Adrenal gland (tissue), 12 donors: ENCODE results near the gene ARHGAP12. TPM values are rescaled to one million over a fixed set of nuclear protein-coding genes. Genes with fewer than 3 reads are reported as not detected.
A peak's percentile ranks its signal among the peaks of the same experiment; 100 is the strongest.

ENCODE experiments used
- DNase-seq, 7 donors: peaks; one replicate each; pipeline ENCODE4 v3.0.0-alpha.2; 2019 to 2020
- H3K27ac ChIP-seq, 5 donors: fragments of 200-600 bp; sonication (generic) in 4 of 5; 1 replicate in 3 of 5; 2 replicates in 2 of 5; pipeline versions ENCODE4 v1.5.1 to v1.8.0; 2016 to 2020; ENCODE audit warnings: mild to moderate bottlenecking in 1 of 5
- H3K27me3 ChIP-seq: fragments of 200-600 bp; 2 replicates; pipeline ENCODE4 v1.8.0; 2021
- H3K36me3 ChIP-seq, 2 donors: fragments of 200-600 bp; replicated peaks in 1 of 2; 1 replicate in 1 of 2; 2 replicates in 1 of 2; pipeline versions ENCODE4 v1.5.1 to v1.8.0; 2018 to 2022
- H3K4me1 ChIP-seq, 2 donors: fragments of 200-600 bp; replicated peaks in 1 of 2; 1 replicate in 1 of 2; 2 replicates in 1 of 2; pipeline versions ENCODE4 v1.5.1 to v1.8.0; 2018 to 2021
- H3K4me3 ChIP-seq, 4 donors: fragments of 200-600 bp; sonication (generic) in 3 of 4; one replicate each; pipeline ENCODE4 v1.5.1; 2016 to 2018
- H3K9me3 ChIP-seq, 3 donors: fragments of 200-600 bp; sonication (generic) in 1 of 3; replicated peaks in 1 of 3; 1 replicate in 2 of 3; 2 replicates in 1 of 3; pipeline versions ENCODE4 v1.5.1 to v1.8.0; 2016 to 2021
- CTCF ChIP-seq, 6 experiments: fragments of 450-650 bp in 4 of 6; fragments of 200-600 bp in 2 of 6; sonication (generic) in 1 of 6; IDR thresholded peaks; 1 replicate in 5 of 6; 2 replicates in 1 of 6; pipeline versions ENCODE4 v1.5.1 to v1.8.0; 2016 to 2021; ENCODE audit warnings: antibody characterized with exemption in 6 of 6, mild to moderate bottlenecking in 2 of 6, moderate library complexity in 1 of 6
- POLR2A ChIP-seq, 2 donors: fragments of 450-650 bp; IDR thresholded peaks; one replicate each; pipeline ENCODE4 v1.6.1; 2017; ENCODE audit warnings: antibody characterized with exemption in 2 of 2, mild to moderate bottlenecking in 2 of 2, moderate library complexity in 1 of 2
- WGBS, 4 donors: extraction: QIAGEN DNeasy Blood & Tissue Kit in 2 of 4; methylation state at CpG; one replicate each; pipeline versions ENCODE4 v1.1.5 to v1.1.7; 2013 to 2017; 5-methylcytosine and 5-hydroxymethylcytosine counted together
- intact Hi-C, 2 donors: fragments of 100-400 bp; cut with DNase I; formaldehyde crosslinking; loops; one replicate each; pipeline versions ENCODE4 v1.14.1 to v1.15.0; 2022 to 2023
- polyA plus RNA-seq, 3 donors: library from polyadenylated mRNA; stranded (reverse); fragments of 200-250 nt in 2 of 3; fragments of 350-450 nt in 1 of 3; fragmentation: Illumina TruSeq in 1 of 3; extraction: RNeasy Lipid Tissue Mini Kit (QIAGEN cat#74804) in 1 of 3; gene quantifications; one replicate each; pipeline ENCODE4 v1.2.3, GENCODE V29; 2013 to 2014
- total RNA-seq, 9 donors: library from RNA; depleted of rRNA in 4 of 9; stranded (reverse); fragments of >200 nt in 4 of 9; fragments of 120-200 nt in 1 of 9; fragmentation: NEBNext Ultra II Directional in 1 of 9; extraction: Animal tissue kit (Norgen Biotek cat#: 25700) in 1 of 9; gene quantifications; one replicate each; pipeline versions ENCODE4 v1.1.0 to v1.2.4, GENCODE V29; 2013 to 2023
- donor health status: healthy with polysubstance abuse.
- donor health status: Bipolar disorder and iron deficiency.
- donor health status: DM: yes; HTN: yes; CAD: no.
- donor health status: DM: no; HTN: no; CAD: no.
- donor health status: DM: no; HTN: no; CAD: no.
- donor health status: DM: yes; HTN: yes; CAD: no.

The ARHGAP12 gene
- total and polyA plus RNA-seq, 12 donors, result 26.7 to 88.6 (median 38.1) TPM

DNA sequence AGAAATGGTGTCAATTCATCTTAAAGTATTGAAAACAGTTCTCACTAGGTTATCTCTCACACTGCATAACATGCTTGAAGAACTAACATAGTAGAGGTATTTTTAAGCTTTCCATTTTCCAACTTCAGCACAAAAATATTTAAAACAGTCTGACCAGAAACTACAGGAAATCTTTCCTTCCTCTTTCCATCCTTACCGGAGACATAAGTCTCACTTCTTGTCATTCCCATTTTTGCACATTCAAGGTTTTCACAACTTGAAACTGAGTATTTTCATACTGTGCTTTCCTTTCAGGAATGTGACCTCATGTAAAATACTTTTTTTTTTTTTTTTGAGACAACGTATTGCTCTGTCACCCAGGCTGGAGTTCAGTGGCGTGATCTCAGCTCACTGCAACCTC lies 45.2 kb downstream of the ARHGAP12 start:
- no peaks in the 10 kb centered on the region for H3K9me3 ChIP-seq
- no peaks in the 10 kb centered on the region for H3K36me3 ChIP-seq
- TF ChIP-seq CTCF (IDR thresholded peaks at IDR 0.05) (no peak), POLR2A (IDR thresholded peaks at IDR 0.05) (no peak)
- H3K4me3 ChIP-seq, result no peak overlapping the region
- peaks cover 0 to under 1% of the 10 kb centered on the region in 2 donors for H3K4me1 ChIP-seq
- DNase-seq, result no peak
- 36 to 58% (median 47%) methylated on average over 3 of the region's 3 CpGs for WGBS, 4 donors
- H3K27ac ChIP-seq, result no peak overlapping the region
- no peaks in the 10 kb centered on the region for H3K27me3 ChIP-seq
- intact Hi-C loops, result no loop called here

DNA sequence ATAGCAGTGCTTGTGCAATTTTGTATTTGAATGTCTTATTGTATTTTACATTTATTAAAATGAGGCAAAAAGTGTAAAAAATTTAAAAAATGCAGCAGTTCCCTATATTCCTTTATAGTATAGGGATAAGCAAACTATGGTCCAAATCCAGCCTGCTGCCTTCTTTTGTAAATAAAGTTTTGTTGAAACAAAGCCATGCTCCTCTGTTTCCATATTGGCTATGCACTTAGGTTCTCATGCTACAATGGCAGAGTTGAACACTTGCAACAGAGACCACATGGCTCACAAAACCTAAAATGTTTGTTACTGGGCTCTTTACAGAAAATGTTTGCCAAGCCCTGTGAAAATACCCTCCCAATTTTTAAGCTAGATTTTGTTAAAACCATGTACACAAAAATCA lies 50.1 kb downstream of the ARHGAP12 start:
- intact Hi-C loops, result loop anchor here in 1 of 2 donors (10.0 kb wide), 1 partner anchor 46 kb away; the partner anchor contains the start of gene ARHGAP12
- Histone ChIP-seq H3K27me3 (no peaks in the 10 kb centered on the region), H3K36me3 (no peaks in the 10 kb centered on the region)

GRCh38 chr10:31876652-31877352 lies 51.8 kb downstream of the ARHGAP12 start:
- no peak for DNase-seq
- intact Hi-C loops, result loop anchor here in 1 of 2 donors (10.0 kb wide), 1 partner anchor 48 kb away; the partner anchor contains the start of gene ARHGAP12
- Histone ChIP-seq H3K9me3 (no peaks in the 10 kb centered on the region), H3K27me3 (no peaks in the 10 kb centered on the region), H3K4me1 (peaks cover 0 to 25% of the 10 kb centered on the region in 2 donors), H3K27ac (peak overlapping the region in 1 of 5 donors; percentile 31), H3K36me3 (no peaks in the 10 kb centered on the region), H3K4me3 (no peak overlapping the region)
- no peak for TF ChIP-seq POLR2A (IDR thresholded peaks at IDR 0.05)
- no peak for TF ChIP-seq CTCF (IDR thresholded peaks at IDR 0.05)
- 81 to 87% (median 84%) methylated on average over 6 of the region's 6 CpGs for WGBS, 4 donors

More for the DNA sequence above, 50.1 kb downstream of the ARHGAP12 start:
- Histone ChIP-seq H3K4me3 (no peak overlapping the region), H3K4me1 (peaks cover 0 to 17% of the 10 kb centered on the region in 2 donors), H3K9me3 (no peaks in the 10 kb centered on the region), H3K27ac (no peak overlapping the region)
- DNase-seq, result no peak
- TF ChIP-seq CTCF (IDR thresholded peaks at IDR 0.05) (no peak), POLR2A (IDR thresholded peaks at IDR 0.05) (no peak)

DNA sequence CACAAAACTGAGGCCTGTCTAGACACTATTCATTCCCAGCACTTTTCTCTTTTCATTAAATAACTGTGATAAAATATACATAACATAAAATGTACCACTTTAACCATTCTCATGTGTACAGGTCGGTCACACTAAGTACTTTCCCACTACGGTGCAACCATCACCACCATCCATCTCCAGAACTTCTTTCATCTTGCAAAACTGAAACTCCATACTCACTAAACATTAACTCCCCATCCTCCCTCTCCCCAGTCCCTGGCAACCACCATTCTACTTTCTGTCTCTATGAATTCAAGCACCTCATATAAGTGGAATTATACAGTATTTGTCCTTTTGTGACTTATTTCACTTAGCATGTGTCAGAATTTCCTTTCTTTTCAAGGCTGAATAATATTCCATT lies 53.0 kb downstream of the ARHGAP12 start:
- Histone ChIP-seq H3K27me3 (no peaks in the 10 kb centered on the region), H3K9me3 (no peaks in the 10 kb centered on the region), H3K36me3 (no peaks in the 10 kb centered on the region), H3K4me1 (peaks cover 0 to 37% of the 10 kb centered on the region in 2 donors), H3K4me3 (no peak overlapping the region), H3K27ac (no peak overlapping the region)
- TF ChIP-seq POLR2A (IDR thresholded peaks at IDR 0.05), result no peak
- no peak for TF ChIP-seq CTCF (IDR thresholded peaks at IDR 0.05)
- intact Hi-C loops, result loop anchor here in 1 of 2 donors (10.0 kb wide), 1 partner anchor 49 kb away; the partner anchor contains the start of gene ARHGAP12
- WGBS, 4 donors, result 92 to 99% (median 95%) methylated on average over 2 of the region's 2 CpGs
- DNase-seq, result no peak
